GM12801 (cell line): ENCODE measurements around the gene PTPRJ.

Source experiments
- TF ChIP-seq, protein P1 (sequence below): IDR thresholded peaks from one replicate; pipeline ENCODE4 v1.5.1; 2011; ENCODE audit warnings: control low read depth; ENCODE audit not compliant: insufficient read length; ENCODE audit errors: extremely low read depth

The PTPRJ gene

DNA sequence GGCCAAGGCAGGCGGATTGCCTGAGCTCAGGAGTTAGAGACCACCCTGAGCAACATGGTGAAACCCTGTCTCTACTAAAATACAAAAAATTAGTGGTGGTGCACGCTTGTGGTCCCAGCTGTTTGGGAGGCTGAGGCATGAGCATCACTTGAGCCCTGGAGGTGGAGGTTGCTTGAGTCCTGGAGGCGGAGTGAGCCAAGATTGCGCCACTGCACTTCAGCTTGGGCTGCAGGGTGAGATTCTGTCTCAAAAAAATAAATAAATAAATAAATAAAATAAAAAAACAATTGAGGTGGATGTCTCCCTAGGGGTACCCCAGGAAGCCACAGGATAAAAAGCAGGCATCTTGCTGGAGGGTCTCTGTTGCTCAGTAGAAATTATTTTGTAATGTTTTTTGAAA lies 14.1 kb downstream of the PTPRJ start:
- TF ChIP-seq, protein P1, sequence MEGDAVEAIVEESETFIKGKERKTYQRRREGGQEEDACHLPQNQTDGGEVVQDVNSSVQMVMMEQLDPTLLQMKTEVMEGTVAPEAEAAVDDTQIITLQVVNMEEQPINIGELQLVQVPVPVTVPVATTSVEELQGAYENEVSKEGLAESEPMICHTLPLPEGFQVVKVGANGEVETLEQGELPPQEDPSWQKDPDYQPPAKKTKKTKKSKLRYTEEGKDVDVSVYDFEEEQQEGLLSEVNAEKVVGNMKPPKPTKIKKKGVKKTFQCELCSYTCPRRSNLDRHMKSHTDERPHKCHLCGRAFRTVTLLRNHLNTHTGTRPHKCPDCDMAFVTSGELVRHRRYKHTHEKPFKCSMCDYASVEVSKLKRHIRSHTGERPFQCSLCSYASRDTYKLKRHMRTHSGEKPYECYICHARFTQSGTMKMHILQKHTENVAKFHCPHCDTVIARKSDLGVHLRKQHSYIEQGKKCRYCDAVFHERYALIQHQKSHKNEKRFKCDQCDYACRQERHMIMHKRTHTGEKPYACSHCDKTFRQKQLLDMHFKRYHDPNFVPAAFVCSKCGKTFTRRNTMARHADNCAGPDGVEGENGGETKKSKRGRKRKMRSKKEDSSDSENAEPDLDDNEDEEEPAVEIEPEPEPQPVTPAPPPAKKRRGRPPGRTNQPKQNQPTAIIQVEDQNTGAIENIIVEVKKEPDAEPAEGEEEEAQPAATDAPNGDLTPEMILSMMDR, result no peak

DNA sequence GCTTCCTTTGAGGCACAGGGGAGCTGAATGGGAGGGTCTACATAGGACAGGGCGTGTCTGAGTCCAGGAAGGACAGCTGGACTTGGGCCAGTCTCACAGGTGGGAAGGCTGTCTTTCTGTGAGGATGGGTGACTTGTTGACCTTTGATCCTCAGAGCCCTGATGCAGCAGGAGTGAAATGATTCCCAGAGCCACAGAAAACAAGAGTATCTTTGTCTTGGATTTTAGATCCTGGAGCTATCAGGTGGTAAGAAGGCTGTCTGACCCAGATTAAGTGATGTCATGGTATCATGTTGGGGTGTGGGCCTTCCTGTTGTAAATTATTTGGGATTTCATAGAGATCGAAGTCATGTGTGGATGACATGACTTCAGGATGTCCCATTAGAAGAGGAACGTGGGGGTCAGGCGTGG lies 15.0 kb downstream of the PTPRJ start:
- TF ChIP-seq, protein P1, result no peak

DNA sequence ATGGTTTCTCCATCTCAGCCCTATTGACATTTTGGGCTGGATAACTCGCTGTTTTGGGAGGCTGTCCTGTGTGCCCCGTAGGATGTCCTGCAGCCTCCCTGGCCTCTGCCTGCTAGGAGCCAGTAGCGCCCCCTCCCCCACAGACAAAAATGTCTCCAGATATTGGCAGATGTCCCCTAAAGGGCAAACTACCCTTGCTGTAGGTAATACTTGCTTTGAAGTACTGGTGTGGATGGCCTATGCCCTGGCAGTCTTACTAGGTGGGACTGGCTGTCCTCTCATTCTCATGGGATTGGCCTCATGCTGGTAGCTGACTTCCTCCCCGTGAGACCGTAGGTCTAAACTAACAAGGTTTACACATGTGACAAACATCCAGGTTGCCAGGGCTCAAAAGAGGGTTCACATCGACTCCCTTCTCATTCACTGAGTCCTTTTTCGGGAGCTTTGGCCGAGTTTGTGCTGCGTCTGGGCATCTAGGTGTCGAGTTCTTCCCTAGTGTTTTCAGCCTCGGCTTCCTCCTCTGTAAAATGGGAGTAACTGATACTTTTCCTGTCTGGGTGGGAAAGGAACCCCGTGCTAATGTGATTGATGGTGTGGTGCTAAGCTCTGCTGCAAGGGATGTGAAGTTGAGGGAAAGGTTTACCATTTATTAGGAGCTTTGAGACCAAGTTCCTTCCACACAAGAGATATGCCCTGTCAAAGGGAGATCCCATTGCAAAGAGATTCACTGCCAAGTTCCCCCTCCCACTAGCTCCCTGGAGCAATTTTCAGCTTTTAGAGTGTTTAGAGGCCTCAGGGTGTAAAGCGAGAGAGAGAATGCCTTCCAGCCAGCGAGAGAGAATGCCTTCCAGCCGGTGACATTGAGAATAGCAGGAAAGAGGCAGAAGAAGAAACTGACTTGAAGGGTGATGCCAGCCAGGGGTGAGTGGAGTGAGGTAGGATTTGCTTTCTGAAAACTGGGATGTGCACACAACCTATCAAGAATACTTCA lies 17.0 kb downstream of the PTPRJ start:
- TF ChIP-seq, protein P1, result no peak

DNA sequence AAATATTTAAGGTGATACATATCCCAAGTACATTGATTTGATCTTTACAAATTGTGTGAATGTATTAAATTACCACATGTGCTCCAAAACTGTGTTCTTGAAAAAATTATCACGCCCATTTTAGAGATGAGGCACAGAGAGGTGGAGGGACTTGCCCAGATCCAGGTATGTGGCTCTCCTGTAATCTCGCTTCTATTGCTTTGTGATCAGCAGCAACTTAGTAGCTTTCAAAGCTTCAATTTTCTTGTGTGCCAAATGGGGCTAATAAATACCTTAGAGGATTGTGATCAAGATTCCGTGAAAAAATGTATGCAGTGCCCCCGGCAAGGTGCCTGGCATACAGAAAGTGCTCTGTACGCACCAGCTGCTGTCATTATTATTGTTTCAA lies 18.0 kb downstream of the PTPRJ start:
- TF ChIP-seq, protein P1, result no peak

DNA sequence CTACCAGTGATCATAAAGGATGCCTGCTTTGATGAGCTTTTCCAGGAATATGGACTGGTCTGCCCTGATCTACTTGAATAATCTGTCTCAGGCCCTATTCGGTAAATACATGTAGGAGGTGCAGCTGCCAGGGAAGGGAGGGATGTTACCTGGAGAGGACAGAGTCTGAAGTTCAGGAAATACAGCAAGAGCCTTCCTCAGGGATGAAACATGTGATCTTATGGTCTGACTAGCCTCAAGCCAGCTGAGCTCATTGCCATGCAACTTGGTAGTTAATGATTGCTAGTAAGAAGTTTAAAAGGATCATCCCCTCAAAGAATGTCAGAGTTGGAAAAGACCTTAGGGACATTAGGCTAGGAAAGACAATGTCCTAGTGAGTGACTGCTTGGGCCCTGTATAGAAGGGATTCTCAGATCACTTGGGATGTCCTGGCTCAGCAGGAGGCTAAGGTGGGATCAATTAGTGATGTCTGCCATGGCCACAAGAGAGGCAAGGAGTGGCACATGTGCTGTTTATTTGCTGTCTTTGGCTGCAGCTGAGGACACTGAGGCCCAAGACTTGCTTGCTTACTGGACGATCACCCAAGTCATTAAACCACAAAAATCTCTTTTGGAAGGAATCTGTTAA lies 18.5 kb downstream of the PTPRJ start:
- TF ChIP-seq, protein P1, result no peak

DNA sequence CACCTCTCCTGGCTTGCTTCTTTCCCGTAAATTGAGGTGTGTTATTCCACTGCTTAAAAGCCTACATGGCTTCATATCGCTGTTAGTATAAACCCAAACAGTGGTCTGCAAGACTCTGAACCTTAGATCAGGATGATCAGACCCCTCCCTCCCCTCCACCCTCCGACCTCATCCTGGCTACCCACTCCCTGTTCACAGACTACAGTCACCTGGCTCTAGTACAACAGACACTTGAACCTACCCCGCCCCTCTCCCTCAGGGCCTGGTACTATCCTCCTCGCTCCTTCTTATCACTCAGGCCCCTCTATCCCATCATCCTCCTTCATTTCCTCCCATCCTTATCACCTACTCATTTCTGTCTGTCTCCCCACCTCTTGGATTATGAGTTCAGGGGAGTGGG lies 20.1 kb downstream of the PTPRJ start:
- TF ChIP-seq, protein P1, result no peak

DNA sequence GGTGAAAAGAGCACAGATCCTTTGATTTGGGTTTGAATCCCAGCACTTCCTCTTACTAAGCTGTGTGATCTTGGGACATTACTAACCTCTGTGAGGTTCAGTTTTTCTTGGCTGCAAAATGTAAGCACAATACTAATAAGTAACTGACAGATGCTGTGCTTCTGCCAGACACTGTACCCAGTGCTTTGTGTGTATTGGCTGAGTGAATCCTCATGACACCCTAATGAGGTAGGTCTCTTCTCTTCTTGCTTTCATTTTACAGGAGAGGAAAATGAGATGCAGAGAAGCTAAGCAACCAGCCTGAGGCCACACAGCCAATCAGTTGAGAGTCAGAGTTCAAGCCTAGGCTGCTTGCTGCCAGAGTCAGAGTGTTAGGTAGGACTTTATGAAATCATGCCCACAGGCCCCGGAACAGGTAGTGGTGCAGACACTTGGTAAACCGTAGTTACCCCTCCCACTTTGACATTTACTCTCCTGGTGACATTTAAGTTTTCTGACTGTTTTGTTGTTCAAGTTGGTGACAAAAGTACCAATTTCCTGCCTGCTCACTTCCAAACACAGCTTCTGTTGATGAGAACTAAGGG lies 21.2 kb downstream of the PTPRJ start:
- TF ChIP-seq, protein P1, result no peak
